Mucosa of rectum (tissue), 2 donors: Measurements from ENCODE around the gene PLXNA2.

Source experiments
- H3K27ac ChIP-seq, 2 donors: one replicate each; pipeline ENCODE4 v1.7.0; 2013; ENCODE audit warnings: inconsistent platforms in 2 of 2, low read depth in 2 of 2, low read length in 2 of 2
- H3K27me3 ChIP-seq, 2 donors: one replicate each; pipeline ENCODE4 v1.7.0; 2013; ENCODE audit warnings: low read length in 2 of 2; ENCODE audit not compliant: control insufficient read depth in 2 of 2, insufficient read depth in 2 of 2
- H3K36me3 ChIP-seq, 2 donors: one replicate each; pipeline ENCODE4 v1.7.0; 2013; ENCODE audit warnings: low read length in 2 of 2; ENCODE audit not compliant: control insufficient read depth in 2 of 2, insufficient read depth in 2 of 2
- H3K4me1 ChIP-seq, 2 donors: one replicate each; pipeline ENCODE4 v1.7.0; 2013; ENCODE audit warnings: low read length in 2 of 2, mild to moderate bottlenecking in 1 of 2; ENCODE audit not compliant: control insufficient read depth in 2 of 2, insufficient read depth in 2 of 2
- H3K4me3 ChIP-seq, 2 donors: one replicate each; pipeline ENCODE4 v1.7.0; 2013; ENCODE audit warnings: low read length in 2 of 2
- H3K9ac ChIP-seq, 2 donors: one replicate each; pipeline ENCODE4 v1.7.0; 2013; ENCODE audit warnings: low read length in 2 of 2, low read depth in 1 of 2, mild to moderate bottlenecking in 1 of 2
- H3K9me3 ChIP-seq, 2 donors: one replicate each; pipeline ENCODE4 v1.7.0; 2013; ENCODE audit warnings: low read length in 2 of 2; ENCODE audit not compliant: control insufficient read depth in 2 of 2
- donor health status: healthy.
- donor health status: Normal muscosa, but diverticular disease.

PLXNA2 gene

GRCh38 chr1:207990876-207991582 is 253.2 kb downstream of the PLXNA2 start:
- Histone ChIP-seq H3K27ac (no peak overlapping the region), H3K9ac (no peak overlapping the region), H3K4me1 (no peaks in the 10 kb centered on the region), H3K9me3 (no peaks in the 10 kb centered on the region), H3K36me3 (no peaks in the 10 kb centered on the region), H3K4me3 (no peak overlapping the region), H3K27me3 (no peaks in the 10 kb centered on the region)

DNA sequence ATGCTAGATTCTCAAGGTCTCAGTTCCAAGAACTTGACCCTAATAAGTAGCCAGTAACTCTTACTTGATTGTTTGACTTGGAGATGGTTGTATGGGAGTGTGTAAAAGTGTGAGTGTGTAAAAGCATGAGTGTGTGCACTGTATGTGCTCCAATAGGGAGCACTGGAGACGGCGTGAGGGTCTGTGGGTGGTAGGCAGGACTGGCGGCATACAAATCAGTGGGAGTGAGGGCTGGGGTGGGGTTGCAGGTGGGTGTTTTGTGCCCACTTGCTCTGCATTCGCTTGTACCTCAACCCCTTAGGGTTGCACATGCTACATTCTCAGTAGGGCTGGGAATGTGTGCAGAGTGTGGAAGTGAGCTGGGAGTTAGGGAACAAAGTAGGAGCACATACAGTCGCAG is 253.7 kb downstream of the PLXNA2 start:
- no peak overlapping the region for H3K4me3 ChIP-seq
- no peaks in the 10 kb centered on the region for H3K9me3 ChIP-seq
- H3K9ac ChIP-seq: no peak overlapping the region
- no peaks in the 10 kb centered on the region for H3K36me3 ChIP-seq
- no peaks in the 10 kb centered on the region for H3K27me3 ChIP-seq
- no peaks in the 10 kb centered on the region for H3K4me1 ChIP-seq
- H3K27ac ChIP-seq: no peak overlapping the region

DNA sequence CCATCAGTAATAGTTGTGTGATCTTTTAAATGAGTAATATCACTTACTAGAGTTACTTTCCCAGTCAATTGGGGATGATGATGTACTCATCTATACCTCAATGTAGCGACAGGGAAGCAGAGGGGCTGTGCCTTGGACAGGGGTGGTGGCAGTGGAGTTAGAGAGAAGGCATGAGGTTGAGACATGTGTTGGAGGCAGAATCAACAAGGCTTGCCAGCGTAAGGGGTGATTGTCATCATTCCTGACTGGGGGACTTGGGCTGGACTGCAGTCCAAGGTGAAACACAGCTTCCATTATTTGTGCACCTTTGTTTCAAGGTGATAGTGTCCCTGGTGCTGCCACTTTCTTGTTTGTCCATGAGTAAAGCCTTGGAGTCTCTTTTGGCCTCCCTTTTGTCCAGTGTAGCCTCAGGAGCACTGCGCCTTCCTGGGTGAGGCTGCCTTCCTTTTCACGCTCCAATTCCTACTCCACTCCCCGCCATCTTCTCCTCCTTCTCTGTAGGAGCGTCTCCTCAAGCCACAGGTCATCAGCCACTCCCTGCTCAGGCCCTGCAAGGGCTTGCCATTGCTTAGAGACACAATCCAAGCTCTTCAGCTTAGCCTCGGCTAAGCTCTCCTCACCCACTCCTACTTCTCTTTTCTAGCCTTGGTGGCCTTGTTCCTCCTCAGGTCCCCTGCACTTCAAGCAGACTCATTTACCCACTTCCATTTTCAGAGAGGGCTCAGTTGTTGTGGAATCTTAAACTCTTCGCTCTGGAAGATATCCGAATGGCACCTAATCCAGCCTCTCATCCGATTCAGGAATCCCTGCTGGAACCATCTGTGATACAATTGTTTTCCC is 255.6 kb downstream of the PLXNA2 start:
- no peaks in the 10 kb centered on the region for H3K9me3 ChIP-seq
- no peaks in the 10 kb centered on the region for H3K36me3 ChIP-seq
- H3K4me1 ChIP-seq: no peaks in the 10 kb centered on the region
- H3K9ac ChIP-seq: no peak overlapping the region
- no peak overlapping the region for H3K4me3 ChIP-seq
- no peaks in the 10 kb centered on the region for H3K27me3 ChIP-seq
- H3K27ac ChIP-seq: no peak overlapping the region

DNA sequence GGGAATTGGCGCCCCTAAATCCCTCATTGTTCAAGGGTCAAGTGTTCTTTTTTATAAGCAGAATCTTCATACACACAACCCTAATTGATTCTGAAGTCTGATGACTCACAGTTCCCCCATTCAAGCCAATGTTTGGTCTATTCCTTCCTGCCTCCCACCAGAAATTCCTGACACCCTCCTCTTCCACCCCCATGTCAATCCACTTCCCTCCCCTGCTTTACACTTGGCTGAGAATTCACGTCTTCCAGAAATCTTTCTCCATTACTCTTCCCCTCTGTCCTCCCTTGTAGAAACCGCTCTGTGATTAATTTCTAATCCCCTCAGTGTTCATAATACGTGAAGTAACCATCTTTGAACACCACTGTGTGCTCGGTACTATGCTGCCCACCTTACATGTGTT is 257.0 kb downstream of the PLXNA2 start:
- H3K4me3 ChIP-seq: no peak overlapping the region
- peaks cover 0 to 10% of the 10 kb centered on the region in 2 donors for H3K4me1 ChIP-seq
- H3K9me3 ChIP-seq: no peaks in the 10 kb centered on the region
- H3K27ac ChIP-seq: no peak overlapping the region
- no peak overlapping the region for H3K9ac ChIP-seq
- no peaks in the 10 kb centered on the region for H3K27me3 ChIP-seq
- no peaks in the 10 kb centered on the region for H3K36me3 ChIP-seq

DNA sequence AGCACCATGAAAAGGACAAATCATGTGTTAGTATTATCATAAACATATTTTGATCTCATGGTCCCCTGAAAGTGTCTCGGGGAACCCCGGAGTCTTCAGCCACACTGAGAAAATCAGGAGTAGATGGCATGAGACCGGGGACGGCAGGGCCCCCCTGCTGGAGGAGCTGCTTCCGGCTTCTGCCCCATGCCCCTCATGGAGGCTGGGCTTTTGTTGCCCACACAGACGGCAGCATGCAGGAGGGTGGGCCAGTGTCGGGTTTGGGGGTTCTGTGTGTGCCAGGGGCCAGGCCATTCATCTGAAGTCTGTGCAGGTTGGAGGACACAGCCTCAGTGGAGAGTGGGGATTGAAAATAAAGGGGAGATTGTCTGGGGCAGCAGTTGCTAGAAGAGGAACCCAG is 258.2 kb downstream of the PLXNA2 start:
- Histone ChIP-seq H3K36me3 (no peaks in the 10 kb centered on the region), H3K27ac (no peak overlapping the region), H3K9me3 (no peaks in the 10 kb centered on the region), H3K9ac (no peak overlapping the region), H3K4me3 (no peak overlapping the region), H3K4me1 (peaks cover 4 to 11% of the 10 kb centered on the region in 2 donors), H3K27me3 (no peaks in the 10 kb centered on the region)

GRCh38 chr1:207984831-207985572 is 259.2 kb downstream of the PLXNA2 start:
- H3K9ac ChIP-seq: no peak overlapping the region
- no peak overlapping the region for H3K4me3 ChIP-seq
- peaks cover 4 to 11% of the 10 kb centered on the region in 2 donors for H3K4me1 ChIP-seq
- no peaks in the 10 kb centered on the region for H3K36me3 ChIP-seq
- no peaks in the 10 kb centered on the region for H3K27me3 ChIP-seq
- no peaks in the 10 kb centered on the region for H3K9me3 ChIP-seq
- H3K27ac ChIP-seq: no peak overlapping the region

GRCh38 chr1:207983044-207983635 is 261.0 kb downstream of the PLXNA2 start:
- Histone ChIP-seq H3K9ac (no peak overlapping the region), H3K9me3 (no peaks in the 10 kb centered on the region), H3K27me3 (no peaks in the 10 kb centered on the region), H3K4me1 (peaks cover 4 to 11% of the 10 kb centered on the region in 2 donors), H3K4me3 (no peak overlapping the region), H3K27ac (peak overlapping the region; percentile 18 to 59), H3K36me3 (no peaks in the 10 kb centered on the region)

DNA sequence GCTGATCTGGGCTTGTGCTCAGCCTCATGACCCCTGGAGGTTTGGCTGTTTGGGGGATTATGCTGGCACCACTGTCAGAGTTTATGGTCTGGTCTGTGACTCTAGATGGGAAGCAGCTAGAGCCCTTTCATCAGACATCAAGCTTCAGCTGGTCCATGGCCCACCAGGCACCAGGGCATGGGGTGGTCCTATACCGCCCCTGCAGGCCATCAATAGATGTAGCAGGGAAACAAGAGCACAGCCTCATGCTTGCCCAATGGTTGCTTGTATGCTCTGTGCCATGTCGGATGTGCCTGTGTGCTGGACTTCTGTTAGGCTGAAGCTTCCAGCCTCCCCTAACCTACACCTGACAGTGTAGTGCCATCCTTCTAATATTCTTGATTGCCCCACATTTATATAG is 262.2 kb downstream of the PLXNA2 start:
- no peaks in the 10 kb centered on the region for H3K9me3 ChIP-seq
- no peaks in the 10 kb centered on the region for H3K27me3 ChIP-seq
- peaks cover 4 to 11% of the 10 kb centered on the region in 2 donors for H3K4me1 ChIP-seq
- H3K27ac ChIP-seq: no peak overlapping the region
- no peak overlapping the region for H3K4me3 ChIP-seq
- no peaks in the 10 kb centered on the region for H3K36me3 ChIP-seq
- no peak overlapping the region for H3K9ac ChIP-seq

DNA sequence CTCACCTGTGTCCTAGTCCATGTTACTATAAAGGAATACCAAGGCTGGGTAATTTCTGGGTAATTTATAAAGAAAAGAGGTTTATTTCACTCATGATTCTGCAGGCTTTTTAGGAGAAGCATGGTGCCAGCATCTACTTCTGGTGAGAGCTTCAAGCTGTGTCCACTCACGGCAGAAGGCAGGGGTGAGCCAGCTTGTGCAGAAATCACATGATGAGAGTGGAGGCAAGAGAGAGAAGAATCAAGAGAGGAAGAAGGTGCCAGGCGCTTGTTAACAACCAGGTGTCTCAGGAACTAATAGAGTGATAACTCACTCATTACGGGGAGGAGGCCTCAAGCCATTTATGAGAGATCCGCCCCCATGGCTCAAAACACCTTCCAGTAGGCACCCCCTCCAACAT is 265.7 kb downstream of the PLXNA2 start:
- Histone ChIP-seq H3K4me3 (no peak overlapping the region), H3K36me3 (no peaks in the 10 kb centered on the region), H3K27ac (no peak overlapping the region), H3K4me1 (peaks cover 4 to 11% of the 10 kb centered on the region in 2 donors), H3K9me3 (no peaks in the 10 kb centered on the region), H3K9ac (no peak overlapping the region), H3K27me3 (no peaks in the 10 kb centered on the region)
